WTC11 (cell line): ENCODE data around the gene ZFAND6. TPM values are rescaled to one million over a fixed set of nuclear protein-coding genes. Genes with fewer than 3 reads are reported as not detected.
A peak's percentile ranks its signal among the peaks of the same experiment; 100 is the strongest.

Experiments
- ATAC-seq: fragments of 200-7000 bp; cut with Tn5 transposase; 2 replicates; pipeline ENCODE4 v1.10.0; 2021; ENCODE audit warnings: mild to moderate bottlenecking, moderate library complexity
- CTCF ChIA-PET: fragments of 300-600 bp; sonication (Branson Sonifier 250); formaldehyde crosslinking; loops from one replicate; lab custom pipeline; 2021; ENCODE audit warnings: antibody characterized with exemption; lab: Charles Lee
- POLR2A ChIA-PET: fragments of 350-600 bp; sonication (Branson Sonifier 250); formaldehyde crosslinking; loops from one replicate; lab custom pipeline; 2021; ENCODE audit warnings: antibody characterized with exemption; lab: Charles Lee
- DNase-seq: peaks from one replicate; pipeline ENCODE4 v3.0.0; 2021; ENCODE audit warnings: low spot score
- H3K27ac Mint-ChIP-seq: 2 replicates; pipeline ENCODE4 v1.8.0; 2021; ENCODE audit warnings: mixed read lengths
- H3K27me3 Mint-ChIP-seq: 2 replicates; pipeline ENCODE4 v1.8.0; 2021; ENCODE audit warnings: low read depth, mild to moderate bottlenecking, moderate library complexity, mixed read lengths
- H3K36me3 Mint-ChIP-seq: 2 replicates; pipeline ENCODE4 v1.8.0; 2021; ENCODE audit warnings: mixed read lengths
- H3K4me1 Mint-ChIP-seq: 2 replicates; pipeline ENCODE4 v1.8.0; 2022; ENCODE audit warnings: mixed read lengths
- H3K4me3 Mint-ChIP-seq: 2 replicates; pipeline ENCODE4 v1.8.0; 2021; ENCODE audit warnings: mild to moderate bottlenecking, moderate library complexity, mixed read lengths
- H3K9me3 Mint-ChIP-seq: 2 replicates; pipeline ENCODE4 v1.8.0; 2021; ENCODE audit warnings: mixed read lengths
- AR ChIP-seq: fragments of 250-450 bp; sonication (Bioruptor Pico); IDR thresholded peaks from 2 replicates; pipeline ENCODE4 v1.9.0; 2021; ENCODE audit warnings: mild to moderate bottlenecking
- ATF1 ChIP-seq: sonication (generic); formaldehyde crosslinking; IDR thresholded peaks from 2 replicates; pipeline ENCODE4 v1.8.1; 2023; ENCODE audit warnings: mild to moderate bottlenecking, moderate library complexity, missing genetic modification reagents
- CBFB ChIP-seq: sonication (generic); formaldehyde crosslinking; IDR thresholded peaks from 2 replicates; pipeline ENCODE4 v1.8.1; 2022; ENCODE audit warnings: mild to moderate bottlenecking, low read depth, missing genetic modification reagents
- GABPB1 ChIP-seq: sonication (generic); formaldehyde crosslinking; IDR thresholded peaks from 2 replicates; pipeline ENCODE4 v1.8.1; 2023; ENCODE audit warnings: mild to moderate bottlenecking, missing genetic modification reagents
- NFYB ChIP-seq: sonication (generic); formaldehyde crosslinking; conservative IDR thresholded peaks from 2 replicates; pipeline ENCODE4 v1.8.0; 2022; ENCODE audit warnings: low read depth, missing genetic modification reagents
- TEAD4 ChIP-seq: sonication (generic); formaldehyde crosslinking; IDR thresholded peaks from 2 replicates; pipeline ENCODE4 v1.8.0; 2022; ENCODE audit warnings: mild to moderate bottlenecking, missing genetic modification reagents
- USF2 ChIP-seq: sonication (generic); formaldehyde crosslinking; IDR thresholded peaks from 2 replicates; pipeline ENCODE4 v1.8.1; 2023; ENCODE audit warnings: mild to moderate bottlenecking, missing genetic modification reagents, moderate library complexity
- ZNF219 ChIP-seq: sonication (generic); formaldehyde crosslinking; IDR thresholded peaks from 2 replicates; pipeline ENCODE4 v1.8.0; 2023; ENCODE audit warnings: missing genetic modification reagents, mild to moderate bottlenecking, borderline replicate concordance
- ZNF263 ChIP-seq: sonication (generic); formaldehyde crosslinking; IDR thresholded peaks from 2 replicates; pipeline ENCODE4 v1.8.1; 2022; ENCODE audit warnings: low read depth, mild to moderate bottlenecking, moderate library complexity, missing genetic modification reagents
- ZNF671 ChIP-seq: fragments of 250-450 bp; sonication (Bioruptor Pico); IDR thresholded peaks from 2 replicates; pipeline ENCODE4 v1.8.0; 2021; ENCODE audit warnings: mild to moderate bottlenecking
- total RNA-seq: library from RNA; stranded (reverse); gene quantifications from 3 replicates; pipeline ENCODE4 v1.2.3, GENCODE V29; 2021
- TF ChIP-seq, protein P1 (sequence below): fragments of 250-450 bp; sonication (Bioruptor Pico); IDR thresholded peaks from 2 replicates; pipeline ENCODE4 v1.9.0; 2021; ENCODE audit warnings: moderate library complexity, mild to moderate bottlenecking, inconsistent platforms, borderline replicate concordance
- TF ChIP-seq, protein P2 (sequence below): sonication (generic); formaldehyde crosslinking; IDR thresholded peaks from 2 replicates; pipeline ENCODE4 v1.8.1; 2022; ENCODE audit warnings: low read depth, missing genetic modification reagents, borderline replicate concordance
- TF ChIP-seq, protein P3 (sequence below): sonication (generic); formaldehyde crosslinking; IDR thresholded peaks from 2 replicates; pipeline ENCODE4 v1.8.1; 2023; ENCODE audit warnings: mild to moderate bottlenecking, missing genetic modification reagents
- TF ChIP-seq, protein P4 (sequence below): fragments of 250-450 bp; sonication (Bioruptor Pico); IDR thresholded peaks from 2 replicates; pipeline ENCODE4 v1.8.0; 2021; ENCODE audit warnings: mild to moderate bottlenecking

ZFAND6 gene
- total RNA-seq, 1 experiment from 2014 or later = 114 TPM

GRCh38 chr15:80169768-80170357, 110.4 kb downstream of the ZFAND6 start:
- Mint-ChIP-seq H3K27me3 (no peaks in the 10 kb centered on the region), H3K27ac (no peak overlapping the region), H3K4me1 (no peaks in the 10 kb centered on the region), H3K9me3 (peaks cover 5% of the 10 kb centered on the region; the same call in 1 of the 2 replicates), H3K4me3 (no peak overlapping the region)
- ATAC-seq (no peak), DNase-seq (no peak)
- ChIA-PET POLR2A (no interaction called here), CTCF (no interaction called here)
- TF ChIP-seq ZNF263 = no peak
- no peak for TF ChIP-seq TEAD4
- TF ChIP-seq NFYB = no peak
- TF ChIP-seq, protein P1, sequence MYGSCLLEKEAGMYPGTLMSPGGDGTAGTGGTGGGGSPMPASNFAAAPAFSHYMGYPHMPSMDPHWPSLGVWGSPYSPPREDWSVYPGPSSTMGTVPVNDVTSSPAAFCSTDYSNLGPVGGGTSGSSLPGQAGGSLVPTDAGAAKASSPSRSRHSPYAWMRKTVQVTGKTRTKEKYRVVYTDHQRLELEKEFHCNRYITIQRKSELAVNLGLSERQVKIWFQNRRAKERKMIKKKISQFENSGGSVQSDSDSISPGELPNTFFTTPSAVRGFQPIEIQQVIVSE (CRISPR knock-in tag) = no peak
- no peak for TF ChIP-seq ZNF219
- no peak for TF ChIP-seq AR
- no peak for TF ChIP-seq ATF1 (CRISPR knock-in tag)
- no peak for TF ChIP-seq GABPB1
- TF ChIP-seq CBFB (CRISPR knock-in tag) = no peak
- TF ChIP-seq, protein P2, sequence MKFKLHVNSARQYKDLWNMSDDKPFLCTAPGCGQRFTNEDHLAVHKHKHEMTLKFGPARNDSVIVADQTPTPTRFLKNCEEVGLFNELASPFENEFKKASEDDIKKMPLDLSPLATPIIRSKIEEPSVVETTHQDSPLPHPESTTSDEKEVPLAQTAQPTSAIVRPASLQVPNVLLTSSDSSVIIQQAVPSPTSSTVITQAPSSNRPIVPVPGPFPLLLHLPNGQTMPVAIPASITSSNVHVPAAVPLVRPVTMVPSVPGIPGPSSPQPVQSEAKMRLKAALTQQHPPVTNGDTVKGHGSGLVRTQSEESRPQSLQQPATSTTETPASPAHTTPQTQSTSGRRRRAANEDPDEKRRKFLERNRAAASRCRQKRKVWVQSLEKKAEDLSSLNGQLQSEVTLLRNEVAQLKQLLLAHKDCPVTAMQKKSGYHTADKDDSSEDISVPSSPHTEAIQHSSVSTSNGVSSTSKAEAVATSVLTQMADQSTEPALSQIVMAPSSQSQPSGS (CRISPR knock-in tag) = no peak
- TF ChIP-seq, protein P3, sequence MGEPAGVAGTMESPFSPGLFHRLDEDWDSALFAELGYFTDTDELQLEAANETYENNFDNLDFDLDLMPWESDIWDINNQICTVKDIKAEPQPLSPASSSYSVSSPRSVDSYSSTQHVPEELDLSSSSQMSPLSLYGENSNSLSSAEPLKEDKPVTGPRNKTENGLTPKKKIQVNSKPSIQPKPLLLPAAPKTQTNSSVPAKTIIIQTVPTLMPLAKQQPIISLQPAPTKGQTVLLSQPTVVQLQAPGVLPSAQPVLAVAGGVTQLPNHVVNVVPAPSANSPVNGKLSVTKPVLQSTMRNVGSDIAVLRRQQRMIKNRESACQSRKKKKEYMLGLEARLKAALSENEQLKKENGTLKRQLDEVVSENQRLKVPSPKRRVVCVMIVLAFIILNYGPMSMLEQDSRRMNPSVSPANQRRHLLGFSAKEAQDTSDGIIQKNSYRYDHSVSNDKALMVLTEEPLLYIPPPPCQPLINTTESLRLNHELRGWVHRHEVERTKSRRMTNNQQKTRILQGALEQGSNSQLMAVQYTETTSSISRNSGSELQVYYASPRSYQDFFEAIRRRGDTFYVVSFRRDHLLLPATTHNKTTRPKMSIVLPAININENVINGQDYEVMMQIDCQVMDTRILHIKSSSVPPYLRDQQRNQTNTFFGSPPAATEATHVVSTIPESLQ (CRISPR knock-in tag) = no peak
- TF ChIP-seq, protein P4, sequence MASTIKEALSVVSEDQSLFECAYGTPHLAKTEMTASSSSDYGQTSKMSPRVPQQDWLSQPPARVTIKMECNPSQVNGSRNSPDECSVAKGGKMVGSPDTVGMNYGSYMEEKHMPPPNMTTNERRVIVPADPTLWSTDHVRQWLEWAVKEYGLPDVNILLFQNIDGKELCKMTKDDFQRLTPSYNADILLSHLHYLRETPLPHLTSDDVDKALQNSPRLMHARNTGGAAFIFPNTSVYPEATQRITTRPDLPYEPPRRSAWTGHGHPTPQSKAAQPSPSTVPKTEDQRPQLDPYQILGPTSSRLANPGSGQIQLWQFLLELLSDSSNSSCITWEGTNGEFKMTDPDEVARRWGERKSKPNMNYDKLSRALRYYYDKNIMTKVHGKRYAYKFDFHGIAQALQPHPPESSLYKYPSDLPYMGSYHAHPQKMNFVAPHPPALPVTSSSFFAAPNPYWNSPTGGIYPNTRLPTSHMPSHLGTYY = no peak
- TF ChIP-seq, all 79 proteins: peak for 0
- H3K36me3 Mint-ChIP-seq = peaks cover 19% of the 10 kb centered on the region

- H3K27me3 Mint-ChIP-seq = no peaks in the 10 kb centered on the region
- no peak overlapping the region for H3K27ac Mint-ChIP-seq
- DNase-seq (no peak), ATAC-seq (no peak)
- ChIA-PET CTCF (no interaction called here), POLR2A (no interaction called here)
- no peak for TF ChIP-seq ZNF671 (CRISPR knock-in tag)
- peaks cover 5% of the 10 kb centered on the region; the same call in 1 of the 2 replicates for H3K9me3 Mint-ChIP-seq
- no peaks in the 10 kb centered on the region for H3K4me1 Mint-ChIP-seq
- H3K4me3 Mint-ChIP-seq = no peak overlapping the region
- peaks cover 19% of the 10 kb centered on the region for H3K36me3 Mint-ChIP-seq
Observed at GRCh38 chr15:80170596-80170995, 111.1 kb downstream of the ZFAND6 start.

GRCh38 chr15:80171787-80172186, 112.3 kb downstream of the ZFAND6 start:
- Mint-ChIP-seq H3K27me3 (no peaks in the 10 kb centered on the region), H3K36me3 (peaks cover 19% of the 10 kb centered on the region), H3K4me1 (no peaks in the 10 kb centered on the region), H3K27ac (no peak overlapping the region), H3K4me3 (no peak overlapping the region), H3K9me3 (peaks cover 5% of the 10 kb centered on the region; the same call in 1 of the 2 replicates)
- ChIA-PET POLR2A (interaction anchor here (0.5 to 0.6 kb wide), 2 partner anchors 109 to 226 kb away, joined by 3 to 4 read pairs; no protein-coding TSS in a partner anchor), CTCF (interaction anchor here (0.7 to 1.9 kb wide), 7 partner anchors 15 to 318 kb away, joined by 3 to 6 read pairs (median 4); no protein-coding TSS in a partner anchor)
- no peak for DNase-seq
- ATAC-seq = no peak
- TF ChIP-seq USF2 = no peak
- peak; percentile 29; the same call in 1 of the 2 replicates for TF ChIP-seq GABPB1
